ENCODE measurements around the gene PPARG. TPM values are rescaled to one million over a fixed set of nuclear protein-coding genes. Genes with fewer than 3 reads are reported as not detected.
"Not testable (repeated sequence)": the region's sequence is repeated elsewhere in the genome, so short reads cannot be mapped to it uniquely, and the experiment has no call there.

Gene PPARG
- polyA plus RNA-seq, 3 donors = 24.1 to 33.3 (median 28.2) TPM

DNA sequence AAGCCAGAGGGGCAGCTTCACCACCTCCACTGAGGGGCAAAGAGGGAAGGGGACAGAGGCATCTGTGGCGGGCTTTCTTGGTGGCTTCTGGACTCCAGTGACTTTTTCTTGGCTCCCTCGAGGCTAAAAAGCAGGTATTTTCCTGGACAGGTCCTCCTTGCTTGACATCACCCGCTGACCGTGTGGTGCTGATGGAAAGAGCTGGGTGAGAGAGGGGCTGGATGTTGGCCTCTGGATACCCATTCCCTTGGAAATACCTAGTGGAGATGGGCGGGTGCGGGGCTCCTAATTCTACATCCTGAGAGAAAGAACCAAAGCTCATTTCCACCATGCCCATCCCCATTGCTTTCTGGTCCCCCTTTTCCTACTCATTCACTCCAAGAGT, 148.3 kb downstream of the PPARG start:
- no peak for DNase-seq (ENCODE audit: low read depth in 3 of 3, low spot score in 2 of 3)

DNA sequence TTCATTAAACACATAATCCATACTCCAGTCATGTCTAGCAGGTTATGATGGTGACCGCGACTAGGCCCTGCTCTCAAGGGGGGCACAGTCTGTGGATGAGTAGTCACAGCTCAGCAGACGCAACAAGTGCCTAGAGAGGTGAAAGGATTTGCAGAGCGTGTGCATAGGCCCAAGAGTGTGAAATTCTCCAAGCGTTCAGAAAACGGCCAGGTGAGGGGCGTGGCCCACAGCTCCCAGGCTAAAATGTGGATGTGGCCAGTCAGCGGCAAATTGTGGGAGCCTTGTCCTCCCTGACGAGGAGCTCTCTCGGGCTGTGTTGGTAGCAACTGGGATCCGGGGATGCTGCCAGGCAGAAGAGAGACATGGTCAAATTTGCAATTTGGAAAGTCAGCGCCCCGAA, 149.0 kb downstream of the PPARG start:
- DNase-seq (ENCODE audit: low read depth in 3 of 3, low spot score in 2 of 3) = no peak

DNA sequence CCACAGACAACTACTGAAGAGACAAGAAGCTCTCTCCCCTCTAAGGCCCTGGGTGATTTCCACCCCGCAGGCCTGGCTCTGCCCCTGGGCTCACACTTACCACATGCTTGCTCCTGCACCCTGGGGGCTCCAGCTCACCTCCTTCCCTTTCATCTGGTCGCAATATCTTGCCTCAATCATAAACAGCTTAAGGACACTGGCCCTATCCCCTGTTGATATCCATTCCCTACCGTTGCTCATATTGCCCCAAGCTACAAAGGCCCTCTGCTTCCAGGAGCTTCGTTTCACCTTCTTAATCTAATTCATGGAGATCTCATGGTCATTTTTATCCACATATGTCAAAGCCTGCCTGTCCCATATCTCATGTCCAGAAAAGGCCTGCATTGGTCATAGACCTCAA, 149.4 kb downstream of the PPARG start:
- no peak for DNase-seq (ENCODE audit: low read depth in 3 of 3, low spot score in 2 of 3)

DNA sequence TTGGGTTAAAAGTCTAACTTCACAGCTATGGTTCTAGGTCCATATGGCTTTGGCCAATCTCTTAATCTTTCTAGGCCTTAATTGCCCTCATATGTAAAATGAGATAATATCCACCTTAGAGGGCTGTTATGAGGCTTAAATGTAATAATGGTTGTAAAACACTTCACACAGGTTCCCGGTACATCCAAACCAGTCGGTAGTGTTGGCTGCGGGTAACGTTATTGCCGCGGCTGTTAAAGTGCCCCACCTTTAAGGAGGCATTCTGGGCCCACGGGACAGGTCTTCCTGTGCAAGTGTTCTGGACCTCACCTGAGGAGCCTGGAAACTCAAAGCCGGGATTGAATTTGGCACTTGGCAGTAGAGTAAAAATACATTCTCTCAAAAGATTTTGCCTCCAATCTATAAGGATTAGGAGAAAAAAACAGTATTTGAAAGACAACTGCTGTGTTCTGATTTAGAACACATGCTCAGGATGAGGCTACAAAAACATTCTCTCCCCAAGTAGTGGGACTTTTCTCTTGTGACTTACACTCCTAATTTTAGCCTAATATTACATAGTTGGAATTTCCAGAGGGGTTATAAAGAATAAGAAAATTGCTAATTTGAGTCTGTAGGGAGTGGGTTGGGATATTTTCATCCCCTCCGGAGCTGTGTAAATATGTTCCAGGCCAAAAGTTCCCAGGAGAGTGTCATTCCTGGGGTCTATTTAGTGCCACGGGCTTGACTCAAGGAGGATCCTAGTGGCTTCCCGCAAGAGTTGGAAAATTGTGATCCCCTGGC, 150.5 kb downstream of the PPARG start:
- no peak for DNase-seq (ENCODE audit: low read depth in 3 of 3, low spot score in 2 of 3)

DNA sequence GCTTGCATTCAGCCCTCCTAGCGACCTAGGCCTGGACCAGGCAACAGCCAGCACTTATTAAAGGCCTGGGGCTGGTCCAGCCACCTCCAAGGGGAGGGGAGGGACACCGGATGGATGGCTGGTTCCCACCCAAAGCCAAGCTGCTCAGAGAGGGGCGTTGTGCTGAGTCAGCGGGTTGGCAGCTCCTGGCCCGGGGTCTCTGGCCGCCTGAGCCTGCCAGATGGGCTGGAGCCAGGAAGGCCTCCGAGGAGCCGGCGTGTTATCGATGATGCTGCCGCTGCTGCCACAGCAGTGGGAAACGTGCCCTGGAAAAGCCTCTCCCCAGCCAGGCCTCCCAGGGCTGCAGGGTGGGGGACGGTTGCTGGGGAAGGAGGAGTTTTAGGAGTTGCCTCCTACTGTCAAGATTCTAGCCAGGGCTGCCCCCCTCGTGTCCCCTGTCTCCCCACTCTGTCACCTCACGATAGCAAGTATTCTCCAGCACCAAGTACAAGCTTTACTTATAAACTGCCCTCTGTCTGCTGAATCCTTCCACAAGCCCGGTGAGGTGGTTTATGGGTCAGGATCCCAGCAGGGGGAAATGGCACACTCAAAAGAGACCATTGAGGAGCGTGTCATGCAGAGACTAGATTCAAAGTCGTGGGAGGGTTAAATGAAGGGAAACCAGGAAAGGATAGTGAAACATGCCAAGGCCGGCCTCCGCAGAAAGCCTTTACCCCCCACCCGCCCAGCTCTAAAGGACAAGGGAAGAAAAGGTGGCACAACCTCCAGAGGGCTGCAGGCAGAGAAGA, 152.3 kb downstream of the PPARG start:
- DNase-seq (ENCODE audit: low read depth in 3 of 3, low spot score in 2 of 3) = no peak

DNA sequence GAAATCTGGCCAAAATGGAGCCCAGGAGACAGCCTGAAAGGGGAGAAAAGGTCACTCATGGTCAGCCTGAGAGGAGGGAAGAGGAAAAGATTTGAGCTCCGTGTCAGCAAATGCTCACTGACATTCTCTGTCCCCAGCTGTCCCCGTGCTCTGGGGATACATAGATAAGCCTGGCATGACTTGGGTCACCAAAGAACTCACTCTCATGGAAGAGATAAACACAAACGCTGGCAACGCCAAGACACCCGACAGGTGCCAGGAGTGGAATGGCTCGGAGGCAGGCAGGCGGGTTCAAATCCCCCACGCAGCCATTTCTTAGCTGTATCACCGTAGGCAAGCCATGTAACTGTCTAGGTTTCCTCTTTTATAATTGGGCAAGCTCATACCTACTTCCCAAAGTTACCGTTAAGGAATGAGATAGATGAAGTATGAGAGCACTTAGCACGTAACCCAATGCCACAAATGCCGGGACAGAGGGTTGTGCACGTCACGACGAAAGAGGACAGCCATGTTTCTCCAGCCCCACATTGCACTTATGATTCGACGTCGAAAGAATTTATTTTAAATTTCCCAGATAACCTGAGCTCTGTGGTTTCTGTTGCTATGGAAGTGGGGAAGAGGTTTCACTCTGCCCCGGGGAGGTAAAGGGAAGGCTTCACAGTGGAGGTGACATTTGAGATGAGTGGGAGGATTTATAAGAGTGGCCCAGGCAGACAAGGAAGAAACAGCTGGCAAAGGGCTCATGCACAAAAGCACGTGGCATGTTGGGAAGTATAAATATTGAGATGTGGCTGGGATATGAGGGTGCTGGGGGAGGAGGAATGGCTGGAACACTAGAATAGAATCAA, 154.0 kb downstream of the PPARG start:
- DNase-seq (ENCODE audit: low read depth in 3 of 3, low spot score in 2 of 3) = no peak

DNA sequence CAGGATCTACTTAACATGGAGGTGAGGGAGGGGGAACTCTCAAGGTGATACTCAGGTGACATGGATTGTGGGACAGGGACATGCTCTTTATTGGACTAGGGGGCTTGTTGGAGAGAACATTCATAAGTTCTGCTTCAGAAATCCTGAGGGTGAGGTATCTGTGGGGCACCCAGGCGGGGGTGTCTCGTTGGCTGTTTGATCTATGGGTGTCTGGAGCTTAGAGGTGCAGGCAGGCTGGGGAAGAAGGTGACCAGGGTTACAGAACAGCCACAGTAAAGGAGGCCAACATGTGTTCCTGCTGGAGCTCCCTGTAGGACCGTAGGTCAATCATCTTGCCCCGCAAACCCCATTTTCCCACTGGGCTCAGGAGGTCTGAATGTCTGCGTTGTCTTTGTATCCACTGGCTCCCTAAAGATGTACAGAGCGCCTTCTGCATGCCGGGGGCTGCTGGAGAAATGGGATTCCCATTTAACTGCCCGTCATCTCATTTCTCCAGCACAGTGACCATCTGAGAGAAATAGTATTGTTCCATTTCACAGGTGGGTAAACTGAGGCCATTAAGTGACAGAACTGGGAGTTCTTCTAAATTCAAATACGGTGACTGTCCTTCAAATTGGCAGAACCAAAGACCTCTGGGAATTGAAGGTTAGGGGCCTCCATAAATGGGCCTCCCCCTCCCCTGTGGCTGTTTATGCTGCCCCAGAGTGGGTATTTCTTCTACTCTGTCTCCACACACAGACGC, 155.1 kb downstream of the PPARG start:
- no peak for DNase-seq (ENCODE audit: low read depth in 3 of 3, low spot score in 2 of 3)

DNA sequence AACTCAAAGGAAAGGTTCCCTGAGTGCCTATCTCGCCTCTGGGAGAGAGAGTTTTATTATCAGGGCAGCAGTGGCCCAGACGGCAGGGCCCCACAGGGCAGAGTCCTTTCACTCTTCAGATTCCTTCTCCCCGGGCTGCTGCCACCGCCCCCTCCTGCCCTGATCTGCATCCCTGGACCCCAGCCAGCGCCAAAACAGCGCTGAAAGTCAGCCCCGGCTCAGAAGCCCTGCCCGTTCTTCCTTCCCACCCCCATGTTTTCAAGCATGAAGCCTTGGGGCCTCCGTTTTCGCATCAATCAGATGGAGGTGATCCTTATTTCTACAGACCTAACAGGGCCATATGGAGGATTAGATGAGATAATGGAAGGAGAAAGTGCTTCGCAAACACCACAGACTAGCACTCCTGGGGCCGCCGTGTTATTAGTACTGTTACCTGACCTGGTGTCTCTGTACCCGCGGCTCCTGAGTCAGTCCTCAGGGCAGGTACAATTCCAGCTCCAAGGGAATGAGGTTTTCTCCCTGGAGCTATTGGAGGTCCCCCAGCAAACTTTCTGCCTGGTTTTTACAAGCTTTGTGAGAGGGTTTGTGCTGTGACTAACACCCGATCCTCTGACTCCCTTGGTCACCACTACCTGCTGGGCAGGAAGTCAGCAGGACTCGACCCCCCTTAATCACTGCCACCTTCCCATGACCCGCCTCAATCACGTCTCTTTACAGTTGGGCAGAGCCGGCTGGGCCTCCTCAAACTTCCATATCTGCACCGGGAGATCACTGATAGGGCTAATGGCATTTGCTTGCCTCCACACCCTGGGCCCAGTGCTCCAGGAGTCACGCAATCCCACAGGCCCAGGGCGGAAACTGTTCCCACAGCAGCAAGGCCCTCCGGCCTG, 156.0 kb downstream of the PPARG start:
- DNase-seq (ENCODE audit: low read depth in 3 of 3, low spot score in 2 of 3) = no peak

DNA sequence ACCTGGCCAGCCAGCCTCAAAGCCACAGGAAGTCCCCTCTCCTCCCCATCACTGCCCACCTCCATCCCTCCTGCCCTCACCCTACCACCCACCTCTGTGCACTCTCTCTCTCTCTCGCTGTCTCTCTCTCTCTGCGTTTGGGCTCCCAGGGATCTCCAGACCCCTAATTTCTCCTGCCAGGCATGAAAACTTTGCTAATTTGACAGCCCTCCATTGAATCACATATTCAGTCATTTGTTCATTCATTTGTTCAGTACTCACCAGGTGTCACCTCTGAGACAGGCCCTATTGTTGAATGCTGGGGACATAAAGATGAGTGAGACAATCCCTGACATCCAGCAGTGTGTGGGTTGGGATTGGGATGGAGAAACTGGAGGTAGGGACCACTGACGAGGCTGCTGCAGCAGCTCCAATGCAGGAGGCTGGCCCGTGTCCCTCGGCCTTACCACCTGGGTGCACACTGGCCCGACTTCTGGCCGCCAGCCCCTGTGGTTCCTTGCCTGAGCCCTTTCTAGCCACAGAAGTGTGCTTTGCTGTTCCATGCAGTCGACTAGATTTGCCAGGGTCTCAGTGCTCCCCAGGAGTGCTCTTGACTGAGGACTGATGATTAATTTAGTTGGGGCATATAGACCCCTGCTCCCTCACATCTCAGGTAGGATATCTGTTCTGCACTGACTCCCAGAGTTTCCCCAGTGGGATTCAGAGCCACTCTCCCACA, 156.8 kb downstream of the PPARG start:
- no peak for DNase-seq (ENCODE audit: low read depth in 3 of 3, low spot score in 2 of 3)

DNA sequence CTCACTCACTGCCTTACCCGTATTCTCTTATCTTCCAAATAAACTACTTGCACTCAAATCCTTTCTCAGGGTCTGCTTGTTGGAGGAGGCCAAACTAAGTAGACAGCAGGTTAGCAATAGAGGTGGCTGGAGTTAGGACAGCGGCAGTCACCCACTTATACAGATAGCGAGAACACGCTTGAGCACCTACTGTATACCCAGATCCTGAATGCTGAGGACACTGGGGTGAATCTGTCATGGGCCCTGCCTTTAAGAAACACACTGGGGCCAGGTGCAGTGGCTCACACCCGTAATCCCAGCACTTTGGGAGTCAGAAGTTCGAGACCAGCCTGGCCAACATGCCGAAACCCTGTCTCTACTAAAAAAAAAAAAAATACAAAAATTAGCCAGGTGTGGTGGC, 157.4 kb downstream of the PPARG start:
- no peak for DNase-seq (ENCODE audit: low read depth in 3 of 3, low spot score in 2 of 3)

DNA sequence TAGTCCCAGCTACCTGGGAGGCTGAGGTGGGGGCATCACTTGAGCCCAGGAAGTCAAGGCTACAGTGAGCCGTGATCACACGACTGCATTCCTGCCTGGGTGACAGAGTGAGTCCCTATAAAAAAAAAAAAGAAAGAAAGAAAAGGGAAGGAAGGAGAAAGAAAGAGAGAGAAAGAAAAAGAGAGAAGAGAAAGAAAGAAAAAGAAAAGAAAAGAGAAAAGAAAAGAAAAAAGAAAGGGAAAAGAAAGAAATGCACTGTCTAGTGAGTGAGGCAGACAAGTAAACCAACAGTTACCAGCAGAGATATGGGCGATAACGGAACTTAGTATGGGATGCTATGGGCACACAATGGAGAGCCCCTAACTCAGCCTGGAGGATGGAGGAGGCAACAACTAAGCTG, 158.2 kb downstream of the PPARG start:
- DNase-seq (ENCODE audit: low read depth in 3 of 3, low spot score in 2 of 3) = no peak

DNA sequence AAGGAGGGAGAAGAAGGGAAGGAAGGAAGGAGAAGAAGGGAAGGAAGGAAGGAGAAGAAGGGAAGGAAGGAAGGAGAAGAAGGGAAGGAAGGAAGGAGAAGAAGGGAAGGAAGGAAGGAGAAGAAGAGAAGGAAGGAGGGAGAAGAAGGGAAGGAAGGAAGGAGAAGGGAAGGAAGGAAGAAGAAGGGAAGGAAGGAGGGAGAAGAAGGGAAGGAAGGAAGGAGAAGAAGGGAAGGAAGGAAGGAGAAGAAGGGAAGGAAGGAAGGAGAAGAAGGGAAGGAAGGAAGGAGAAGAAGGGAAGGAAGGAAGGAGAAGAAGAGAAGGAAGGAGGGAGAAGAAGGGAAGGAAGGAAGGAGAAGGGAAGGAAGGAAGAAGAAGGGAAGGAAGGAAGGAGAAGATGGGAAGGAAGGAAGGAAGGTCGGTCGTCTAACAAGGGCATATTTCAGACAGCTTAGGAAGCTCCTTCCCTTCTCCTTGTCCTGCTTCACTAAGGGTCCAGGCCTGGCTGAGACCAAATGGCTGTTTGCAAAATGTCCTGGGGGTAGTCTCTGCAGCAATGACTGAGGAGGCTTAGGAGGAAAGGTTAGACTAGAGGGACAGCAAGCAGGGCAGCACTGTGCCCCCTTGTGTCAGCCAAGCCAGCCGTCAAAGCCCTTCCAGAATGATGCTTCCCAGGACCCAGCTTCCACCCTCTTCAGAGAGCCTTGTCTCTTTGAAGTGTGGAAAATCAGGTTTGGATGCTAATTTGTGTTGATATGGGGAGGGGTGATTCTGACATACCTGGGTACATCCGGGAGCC, 159.7 kb downstream of the PPARG start:
- not testable (repeated sequence) for DNase-seq (ENCODE audit: low read depth in 3 of 3, low spot score in 2 of 3)

DNA sequence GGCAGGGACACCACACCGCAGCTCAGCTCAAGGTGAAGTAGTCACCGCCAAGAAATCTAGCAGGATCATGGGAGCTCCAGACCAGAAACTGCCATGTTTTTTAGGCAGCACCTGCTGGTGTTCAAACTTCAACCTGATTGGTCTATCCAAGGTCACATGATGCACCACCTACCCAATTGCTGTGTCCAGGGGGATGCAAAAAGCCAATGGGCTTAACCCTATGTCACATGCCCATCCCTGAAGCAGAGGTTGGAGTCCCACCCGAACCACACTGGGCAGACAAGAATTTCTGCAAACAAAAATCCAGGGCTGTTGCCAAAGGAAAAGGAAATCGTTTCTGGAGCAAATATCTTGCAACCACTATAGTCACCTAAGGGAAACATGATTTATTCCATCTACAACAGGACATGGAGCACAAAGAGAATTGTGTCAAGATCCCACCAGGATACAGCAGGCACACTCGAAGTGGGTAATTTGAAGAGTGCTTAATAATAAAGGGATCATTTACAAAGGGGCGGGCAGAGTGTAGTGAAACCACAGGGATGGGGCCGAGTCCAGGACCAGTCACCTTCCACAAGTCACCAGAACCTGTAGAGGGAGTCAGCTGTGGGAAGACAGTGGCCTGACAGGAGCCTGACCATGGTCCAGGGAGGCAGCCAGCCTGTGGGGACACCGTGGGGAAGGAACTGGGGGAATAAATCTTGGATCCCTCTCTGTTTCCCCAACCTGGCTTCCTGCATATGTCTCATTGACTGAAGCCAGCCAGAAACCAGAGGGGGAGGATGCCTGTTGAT, 161.2 kb downstream of the PPARG start:
- DNase-seq (ENCODE audit: low read depth in 3 of 3, low spot score in 2 of 3) = no peak

DNA sequence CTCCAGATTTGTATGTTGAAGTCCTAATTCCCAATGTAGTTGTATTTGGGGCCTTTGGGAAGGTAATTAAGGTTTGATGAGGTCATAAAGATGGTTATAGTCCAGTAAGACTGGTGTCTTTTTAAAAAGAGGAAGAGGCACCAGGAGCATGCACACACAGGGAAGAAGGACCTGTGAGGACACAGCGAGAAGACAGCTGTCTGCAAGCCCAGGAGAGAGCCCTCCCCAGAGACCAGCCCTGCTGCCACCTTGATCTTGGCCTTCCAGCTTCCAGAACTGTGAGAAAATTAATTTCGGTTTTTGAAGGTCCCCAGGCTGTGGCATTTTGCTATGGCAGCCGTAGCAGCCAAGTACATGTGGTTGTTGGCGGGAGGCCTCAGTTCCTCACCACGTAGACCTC, 162.6 kb downstream of the PPARG start:
- DNase-seq (ENCODE audit: low read depth in 3 of 3, low spot score in 2 of 3) = no peak

DNA sequence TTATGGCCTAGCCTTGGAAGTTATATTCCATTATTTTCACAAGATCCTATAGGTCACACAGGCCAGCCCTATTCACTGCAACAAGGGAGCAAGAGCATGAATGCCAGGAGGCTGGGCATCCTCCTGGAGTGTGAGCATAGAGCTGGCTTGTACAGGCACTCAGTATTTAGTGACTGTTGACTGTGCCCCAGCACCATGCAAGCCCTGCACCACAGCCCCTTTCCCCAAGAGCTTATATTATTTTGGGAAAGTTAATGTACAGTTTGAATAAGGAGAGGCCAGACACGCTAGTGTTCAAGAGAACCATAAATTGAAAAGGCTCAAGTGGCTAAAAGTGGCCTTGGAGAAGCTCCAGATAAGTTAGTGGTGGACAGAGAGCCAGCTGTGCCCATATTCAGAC, 163.1 kb downstream of the PPARG start:
- no peak for DNase-seq (ENCODE audit: low read depth in 3 of 3, low spot score in 2 of 3)

DNA sequence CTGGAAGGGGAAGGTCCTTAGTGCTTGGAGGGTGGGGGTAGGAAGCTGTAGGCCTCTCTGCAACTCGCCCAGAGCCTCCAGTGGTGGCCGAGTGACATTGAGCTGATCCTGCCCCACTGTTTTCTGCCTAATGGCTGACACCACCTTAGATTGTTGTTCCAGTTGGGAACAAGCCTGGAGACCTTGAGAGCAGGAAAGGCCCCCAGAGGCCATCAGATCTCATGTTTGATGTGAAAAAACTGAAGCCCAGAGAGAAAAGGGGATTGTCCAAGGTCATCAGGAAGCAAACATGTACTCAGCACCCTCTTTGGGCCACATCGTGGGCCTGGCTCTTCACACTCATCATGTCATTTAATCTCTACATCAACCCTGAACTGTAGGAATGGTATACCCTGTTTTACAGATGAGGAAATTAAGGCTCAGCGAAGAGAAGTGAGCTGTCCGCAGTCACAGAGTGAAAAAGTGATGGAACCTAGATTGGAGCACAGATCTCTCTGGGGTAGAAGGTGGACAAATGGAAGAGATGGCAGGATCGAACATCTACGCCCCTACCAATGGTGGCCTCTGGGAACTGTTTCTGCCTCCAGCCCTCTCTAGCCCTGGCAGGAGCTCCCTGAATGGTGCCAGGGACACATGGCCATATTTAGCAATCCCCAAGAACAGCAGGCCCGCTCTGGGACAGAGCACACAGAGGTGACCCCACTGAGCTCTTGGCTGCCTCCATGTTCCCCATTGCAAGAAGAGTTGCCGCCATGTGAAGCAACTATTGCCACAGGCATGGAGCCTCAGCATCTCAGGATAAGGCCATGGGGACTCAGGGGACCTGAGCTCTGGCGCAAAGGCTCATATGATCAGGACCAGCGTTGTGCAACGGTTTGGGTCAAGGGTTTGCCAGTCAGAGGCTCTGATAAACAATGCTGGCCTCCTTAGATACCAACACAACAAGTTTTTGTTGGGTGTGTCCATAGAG, 163.8 kb downstream of the PPARG start:
- no peak for DNase-seq (ENCODE audit: low read depth in 3 of 3, low spot score in 2 of 3)

Measured in right renal cortex interstitium (tissue), 3 donors.